Measurements from ENCODE around the gene EHBP1.

EHBP1 gene

GRCh38 chr2:62883629-62884028, 178.1 kb downstream of the EHBP1 start:
- no peak for DNase-seq (ENCODE audit: low read depth in 3 of 3)

- DNase-seq (ENCODE audit: low read depth in 3 of 3) = no peak
Measured at GRCh38 chr2:62884086-62884485, 178.6 kb downstream of the EHBP1 start.

- DNase-seq (ENCODE audit: low read depth in 3 of 3) = no peak
Measured at GRCh38 chr2:62884514-62884913, 179.0 kb downstream of the EHBP1 start.

GRCh38 chr2:62894966-62895631, 189.6 kb downstream of the EHBP1 start:
- no peak for DNase-seq (ENCODE audit: low read depth in 3 of 3)

- DNase-seq (ENCODE audit: low read depth in 3 of 3) = no peak
Measured at GRCh38 chr2:62895632-62896009, 190.1 kb downstream of the EHBP1 start.

- no peak for DNase-seq (ENCODE audit: low read depth in 3 of 3)
Measured at GRCh38 chr2:62897187-62897827, 191.8 kb downstream of the EHBP1 start.

GRCh38 chr2:62904344-62904743, 198.8 kb downstream of the EHBP1 start:
- DNase-seq (ENCODE audit: low read depth in 3 of 3) = no peak

GRCh38 chr2:62908145-62908544, 202.6 kb downstream of the EHBP1 start:
- no peak for DNase-seq (ENCODE audit: low read depth in 3 of 3)

- DNase-seq (ENCODE audit: low read depth in 3 of 3) = no peak
Measured at GRCh38 chr2:62913311-62913710, 207.8 kb downstream of the EHBP1 start.

GRCh38 chr2:62919041-62919440, 213.5 kb downstream of the EHBP1 start:
- DNase-seq (ENCODE audit: low read depth in 3 of 3) = no peak

- DNase-seq (ENCODE audit: low read depth in 3 of 3) = no peak
Measured at GRCh38 chr2:62920070-62920469, 214.6 kb downstream of the EHBP1 start.

GRCh38 chr2:62923242-62923641, 217.7 kb downstream of the EHBP1 start:
- DNase-seq (ENCODE audit: low read depth in 3 of 3) = no peak

- DNase-seq (ENCODE audit: low read depth in 3 of 3) = no peak
Measured at GRCh38 chr2:62923881-62924280, 218.4 kb downstream of the EHBP1 start.

GRCh38 chr2:62928015-62928414, 222.5 kb downstream of the EHBP1 start:
- no peak for DNase-seq (ENCODE audit: low read depth in 3 of 3)

- DNase-seq (ENCODE audit: low read depth in 3 of 3) = no peak
Measured at GRCh38 chr2:62931536-62931935, 226.0 kb downstream of the EHBP1 start.

- DNase-seq (ENCODE audit: low read depth in 3 of 3) = no peak
Measured at GRCh38 chr2:62933398-62933917, 227.9 kb downstream of the EHBP1 start.

GRCh38 chr2:62934517-62934916, 229.0 kb downstream of the EHBP1 start:
- DNase-seq (ENCODE audit: low read depth in 3 of 3) = no peak

- no peak for DNase-seq (ENCODE audit: low read depth in 3 of 3)
Measured at GRCh38 chr2:62938126-62938525, 232.6 kb downstream of the EHBP1 start.

GRCh38 chr2:62939735-62940491, 234.4 kb downstream of the EHBP1 start:
- no peak for DNase-seq (ENCODE audit: low read depth in 3 of 3)

GRCh38 chr2:62940697-62941096, 235.2 kb downstream of the EHBP1 start:
- no peak for DNase-seq (ENCODE audit: low read depth in 3 of 3)

- DNase-seq (ENCODE audit: low read depth in 3 of 3) = no peak
Measured at GRCh38 chr2:62941413-62941812, 235.9 kb downstream of the EHBP1 start.

- no peak for DNase-seq (ENCODE audit: low read depth in 3 of 3)
Measured at GRCh38 chr2:62944362-62944761, 238.8 kb downstream of the EHBP1 start.

GRCh38 chr2:62947403-62947802, 241.9 kb downstream of the EHBP1 start:
- no peak for DNase-seq (ENCODE audit: low read depth in 3 of 3)

All from stimulated activated CD4-positive, alpha-beta T cell treated with anti-CD3 and anti-CD28 coated beads, TNF-alpha, amount 100 ng/mL, for 48 hours (primary cell).